HS-27A (cell line): ENCODE results near the gene ZNF619.
A peak's percentile ranks its signal among the peaks of the same experiment; 100 is the strongest.

ENCODE experiments used
- DNase-seq: peaks from one replicate; pipeline ENCODE4 v3.0.0-alpha.2; 2012; ENCODE audit warnings: low read depth, missing footprints

ZNF619 gene

DNA sequence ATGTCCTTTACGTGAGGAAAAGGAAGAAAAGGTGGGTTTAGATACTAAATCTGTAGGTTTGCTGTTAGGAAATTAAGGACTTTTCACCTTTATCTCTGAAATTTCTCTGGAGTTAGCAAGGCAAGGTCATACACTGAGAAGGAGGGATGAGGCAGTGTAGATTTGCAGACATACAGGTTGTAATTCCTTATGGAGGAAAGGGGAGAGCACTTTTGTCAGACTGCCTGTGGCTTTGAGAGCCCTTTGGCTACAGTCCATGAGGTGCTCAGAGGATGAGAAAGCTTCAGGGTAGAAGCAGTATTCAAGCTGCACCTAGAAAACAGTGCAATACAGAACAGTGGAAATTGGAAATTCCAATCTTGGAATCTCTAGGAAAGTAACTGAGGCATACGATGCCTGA is 11.5 kb upstream of the ZNF619 start:
- DNase-seq = no peak

DNA sequence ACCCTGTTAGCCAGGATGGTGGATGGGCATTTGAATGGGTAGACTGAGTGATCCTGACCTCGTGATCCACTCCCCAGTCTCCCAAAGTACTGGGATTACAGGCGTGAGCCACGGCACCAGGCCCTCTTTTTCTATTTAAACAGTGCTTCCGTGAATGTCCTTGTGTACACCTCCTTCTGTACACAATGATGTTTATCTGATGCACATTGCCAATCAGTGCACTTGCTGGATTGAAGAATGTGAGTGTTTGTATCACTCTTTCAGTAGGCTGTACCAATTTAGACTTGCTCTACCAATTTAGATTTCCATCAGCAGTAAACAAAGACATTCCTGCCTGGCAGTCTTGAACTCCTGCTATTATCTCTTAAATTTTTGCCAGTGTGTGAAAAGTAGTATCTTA is 8.9 kb upstream of the ZNF619 start:
- no peak for DNase-seq

DNA sequence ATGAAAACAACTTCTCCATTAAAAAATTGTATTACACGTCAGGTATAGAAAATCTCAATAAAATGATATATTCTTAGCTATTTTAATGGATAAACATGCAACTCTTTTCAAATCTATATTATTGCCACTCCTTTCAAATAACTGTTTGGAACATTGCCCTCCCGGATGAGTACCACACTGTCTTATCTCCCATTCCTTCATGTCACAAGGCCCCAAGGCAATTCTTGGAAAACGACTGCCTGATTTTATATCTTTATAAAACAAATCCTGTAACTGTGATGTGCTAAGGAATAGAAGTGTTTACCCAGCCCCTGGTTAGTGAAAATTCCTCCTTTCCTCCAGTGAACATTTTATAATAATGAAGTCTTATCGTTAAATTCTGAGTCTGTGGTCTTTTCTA is 6.2 kb upstream of the ZNF619 start:
- no peak for DNase-seq

DNA sequence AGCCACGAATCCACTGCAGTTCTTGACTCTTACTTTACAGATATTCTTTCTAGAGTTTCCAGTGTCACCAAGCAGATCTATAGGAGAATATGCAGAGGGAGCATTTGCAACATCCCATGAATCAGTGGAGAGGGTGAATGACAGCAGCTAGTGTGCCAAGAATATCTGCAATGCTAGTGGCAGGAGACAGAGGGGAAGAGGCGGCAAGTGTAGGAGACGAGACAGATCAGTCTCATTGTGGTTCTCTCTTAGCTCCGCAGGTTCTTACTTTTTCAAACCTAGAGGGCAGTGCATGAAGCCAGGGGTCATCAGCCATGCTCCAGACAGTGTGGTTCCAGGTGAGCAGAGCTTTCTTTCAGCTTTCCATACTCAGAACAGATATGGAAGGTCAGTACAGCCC is 744 bp downstream of the ZNF619 start:
- DNase-seq = no peak

DNA sequence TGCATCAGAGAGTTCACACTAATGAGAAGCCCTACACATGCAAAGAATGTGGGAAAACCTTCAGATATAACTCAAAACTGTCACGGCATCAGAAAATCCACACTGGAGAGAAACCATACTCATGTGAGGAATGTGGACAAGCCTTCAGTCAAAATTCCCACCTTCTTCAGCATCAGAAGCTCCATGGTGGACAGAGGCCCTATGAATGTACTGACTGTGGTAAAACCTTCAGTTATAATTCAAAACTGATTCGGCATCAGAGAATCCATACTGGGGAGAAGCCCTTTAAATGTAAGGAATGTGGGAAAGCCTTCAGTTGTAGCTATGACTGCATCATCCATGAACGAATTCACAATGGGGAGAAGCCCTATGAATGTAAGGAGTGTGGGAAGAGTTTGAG is 10.2 kb downstream of the ZNF619 start:
- DNase-seq = no peak

DNA sequence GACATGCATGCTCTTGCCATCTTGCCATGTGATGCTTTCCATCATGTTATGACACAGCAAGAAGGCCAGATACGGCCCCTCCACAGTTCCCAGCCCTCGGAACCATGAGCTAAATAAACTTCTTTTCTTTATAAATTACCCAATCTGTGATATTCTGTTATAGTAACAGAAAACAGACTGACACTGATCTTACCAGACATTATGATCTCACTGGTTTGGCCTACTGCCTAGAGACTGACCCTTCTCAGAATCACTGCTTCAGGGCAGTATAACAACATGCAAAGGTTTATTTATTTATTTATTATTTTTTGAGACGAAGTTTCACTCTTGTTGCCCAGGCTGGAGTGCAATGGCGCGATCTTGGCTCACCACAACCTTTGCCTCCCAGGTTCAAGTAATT is 14.0 kb downstream of the ZNF619 start:
- no peak for DNase-seq

DNA sequence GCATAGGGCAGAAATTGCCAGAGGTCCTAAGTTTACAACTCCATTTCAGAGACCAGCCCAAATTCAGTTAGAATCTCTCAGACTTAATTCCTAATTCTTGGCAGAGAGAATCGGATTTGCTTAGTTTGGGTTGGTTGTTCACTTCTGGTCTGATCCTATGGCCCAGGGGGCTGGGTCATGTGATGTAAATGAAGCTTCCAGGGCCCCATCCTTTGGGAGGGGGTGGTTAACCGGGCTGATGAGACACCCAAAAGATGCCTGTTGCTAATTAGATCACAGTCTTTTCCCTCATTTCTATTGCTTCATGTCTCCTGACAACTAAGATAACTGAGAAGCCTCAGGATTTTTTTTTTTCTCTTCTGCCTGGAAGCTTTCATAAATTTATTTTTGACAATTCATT is 17.8 kb downstream of the ZNF619 start:
- DNase-seq = no peak

DNA sequence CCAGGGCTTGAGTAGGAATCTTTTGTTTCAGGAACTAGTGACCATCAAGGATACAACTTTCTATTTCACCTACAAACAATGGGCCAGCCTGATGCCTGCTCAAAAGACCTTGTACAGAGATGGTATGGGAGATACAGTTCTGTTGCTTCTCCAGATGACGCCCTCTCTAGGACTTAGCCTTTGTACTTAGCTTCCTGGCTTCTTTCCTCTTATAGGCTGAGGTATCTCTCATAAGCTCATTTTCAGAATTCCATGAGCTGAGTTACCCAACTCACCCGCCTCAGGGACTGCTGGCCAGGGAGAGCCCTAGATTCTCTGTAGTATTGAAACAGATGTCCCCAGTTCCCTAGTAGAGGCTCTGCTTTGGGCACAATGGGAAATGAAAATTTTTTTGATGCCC is 20.4 kb downstream of the ZNF619 start:
- no peak for DNase-seq

DNA sequence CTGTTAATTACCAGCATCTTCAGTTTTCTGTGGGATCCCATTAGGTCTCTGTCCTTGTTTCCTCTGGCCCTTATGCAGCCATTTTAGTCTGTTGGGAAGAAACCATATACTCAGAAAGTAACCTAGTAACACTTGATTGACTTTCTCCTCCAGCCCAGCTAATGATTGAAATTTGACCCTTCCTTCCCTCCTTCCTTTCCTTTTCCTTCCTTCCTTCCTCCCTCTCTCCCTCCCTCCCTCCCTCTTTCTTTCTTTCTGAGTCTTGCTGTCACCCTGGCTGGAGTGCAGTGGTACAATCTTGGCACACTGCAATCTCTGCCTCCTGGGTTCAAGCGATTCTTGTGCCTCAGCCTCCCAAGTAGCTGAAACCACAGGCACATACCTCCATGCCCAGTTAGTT is 23.0 kb downstream of the ZNF619 start:
- DNase-seq = no peak

DNA sequence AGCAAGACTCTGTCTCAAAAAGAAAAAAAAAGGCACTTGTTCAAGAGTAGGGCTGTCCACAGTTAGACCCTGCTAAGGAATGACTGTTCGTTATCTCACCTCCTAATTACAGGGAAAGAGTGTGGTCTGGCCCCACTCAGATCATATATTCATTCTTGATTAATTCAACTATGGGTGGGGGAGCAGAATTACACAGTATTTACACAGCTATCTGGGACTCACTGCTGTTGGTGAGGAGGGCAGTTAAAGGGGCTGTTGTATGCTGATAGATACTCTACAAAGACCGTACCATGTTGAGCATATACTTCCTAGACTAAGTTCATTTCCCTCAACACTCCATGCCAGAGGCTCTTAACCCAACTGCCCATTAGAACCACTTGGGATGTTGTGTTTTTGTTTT is 25.1 kb downstream of the ZNF619 start:
- no peak for DNase-seq

DNA sequence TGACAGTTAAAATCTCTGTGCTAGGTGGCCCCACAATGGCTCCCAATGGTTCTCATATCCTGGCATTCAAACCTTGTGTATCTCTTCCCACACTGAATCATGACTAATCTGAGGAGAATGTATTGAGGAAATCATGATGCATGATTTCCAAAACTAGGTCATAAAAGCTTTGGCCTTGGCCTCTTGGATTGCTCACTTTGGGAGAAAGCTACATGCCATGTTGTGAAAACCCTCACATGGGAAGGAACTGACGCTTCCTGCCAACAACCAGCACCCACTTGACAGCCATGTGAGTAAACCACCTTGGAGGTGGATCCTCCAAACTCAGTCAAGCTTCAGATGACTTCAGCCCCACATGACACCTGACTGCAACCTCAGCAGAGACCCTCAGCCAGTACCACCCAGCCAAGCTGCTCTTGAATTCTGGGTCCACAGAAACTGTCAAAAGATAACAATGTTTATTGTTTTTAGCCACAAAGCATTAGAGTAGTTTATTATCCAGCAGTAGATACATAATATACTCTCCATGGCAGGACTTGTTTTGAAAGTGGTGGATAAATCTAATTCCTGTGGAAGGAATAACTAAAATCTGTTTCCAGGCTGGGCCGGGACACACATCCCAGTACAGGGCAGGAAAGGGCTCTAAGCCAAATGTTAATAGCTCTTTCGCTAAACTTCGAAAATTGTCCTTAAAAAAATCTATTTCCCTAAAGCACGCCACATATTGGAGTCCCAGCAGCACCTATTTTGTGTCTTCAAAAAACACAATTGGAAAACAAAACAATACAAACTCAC is 27.9 kb downstream of the ZNF619 start:
- DNase-seq = peak; percentile 95

DNA sequence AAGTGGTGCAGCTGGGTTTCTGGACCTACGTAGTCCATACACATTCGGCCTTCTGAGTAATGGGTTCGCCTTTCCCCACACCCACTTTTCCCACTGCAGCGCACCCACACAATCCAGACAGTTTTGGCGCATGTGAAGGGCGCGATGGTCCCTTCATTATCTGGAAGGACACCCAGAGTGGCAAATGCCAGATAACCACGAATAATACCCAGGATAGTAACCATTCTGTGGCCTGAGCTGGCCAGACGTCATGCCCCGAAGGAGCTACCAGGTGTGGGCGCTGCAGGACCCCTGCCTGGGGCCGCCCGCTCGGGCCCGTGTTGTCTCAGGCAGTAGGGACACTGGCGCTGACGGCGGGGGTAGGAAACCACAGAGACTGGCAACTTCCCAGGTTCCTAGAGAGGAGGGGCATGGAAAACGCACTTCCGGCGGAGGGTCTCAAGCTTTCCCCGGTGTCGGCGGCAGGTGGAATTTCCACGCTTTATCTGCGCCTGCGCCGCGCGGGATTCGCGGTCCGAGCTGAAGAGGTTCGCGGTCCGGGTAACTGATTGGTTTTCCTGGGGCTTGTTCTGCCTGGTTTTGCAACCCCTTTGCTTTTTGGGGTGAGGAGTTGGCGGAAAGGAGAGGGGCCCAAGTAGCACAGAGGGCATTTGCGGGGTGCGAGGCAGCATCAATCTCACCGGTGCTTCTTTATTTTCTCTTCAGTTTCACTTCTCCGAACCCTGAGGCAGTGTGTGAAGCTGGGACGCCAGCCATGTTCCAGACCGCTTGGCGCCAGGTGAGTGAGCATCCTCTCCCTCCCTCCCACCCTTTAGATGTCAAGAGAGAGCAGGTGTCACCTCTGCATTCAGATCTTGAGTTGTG is 28.9 kb downstream of the ZNF619 start, which contains the start of gene ZNF620:
Gene ZNF620 (plus strand): TSS at position 441 of the 864 bp plus-strand sequence. CDS start 314 bp downstream, at position 755.
- peak; percentile 30 for DNase-seq

DNA sequence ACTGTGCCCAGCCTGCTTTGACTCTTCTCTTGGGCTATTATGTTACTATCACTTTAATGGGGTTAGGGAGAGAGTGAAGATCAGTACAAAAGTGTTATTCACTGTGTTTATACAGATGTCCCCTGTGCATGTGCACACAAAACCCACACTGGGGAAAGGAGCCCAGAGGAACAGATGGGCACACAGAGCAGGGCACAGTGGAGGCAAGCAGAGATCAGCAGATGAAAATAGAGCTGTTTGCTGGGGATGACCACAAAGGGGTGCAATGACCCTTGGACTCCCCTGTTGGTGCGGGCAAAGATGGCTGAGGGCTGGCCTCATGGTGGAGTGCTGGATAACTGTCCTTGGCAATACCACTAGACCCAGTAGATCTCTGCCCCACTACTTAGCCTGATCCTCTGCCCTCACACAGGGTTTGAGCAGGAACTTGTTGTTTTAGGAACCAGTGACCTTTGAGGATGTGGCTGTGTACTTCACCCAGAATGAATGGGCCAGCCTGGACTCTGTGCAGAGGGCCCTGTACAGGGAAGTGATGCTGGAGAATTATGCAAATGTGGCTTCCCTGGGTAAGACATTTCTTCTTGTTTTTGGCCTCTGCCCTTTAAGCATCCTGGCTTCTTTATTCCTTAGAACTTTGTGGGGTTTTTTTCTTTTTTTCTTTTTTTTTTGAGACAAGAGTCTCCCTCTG is 34.3 kb downstream of the ZNF619 start:
- no peak for DNase-seq

DNA sequence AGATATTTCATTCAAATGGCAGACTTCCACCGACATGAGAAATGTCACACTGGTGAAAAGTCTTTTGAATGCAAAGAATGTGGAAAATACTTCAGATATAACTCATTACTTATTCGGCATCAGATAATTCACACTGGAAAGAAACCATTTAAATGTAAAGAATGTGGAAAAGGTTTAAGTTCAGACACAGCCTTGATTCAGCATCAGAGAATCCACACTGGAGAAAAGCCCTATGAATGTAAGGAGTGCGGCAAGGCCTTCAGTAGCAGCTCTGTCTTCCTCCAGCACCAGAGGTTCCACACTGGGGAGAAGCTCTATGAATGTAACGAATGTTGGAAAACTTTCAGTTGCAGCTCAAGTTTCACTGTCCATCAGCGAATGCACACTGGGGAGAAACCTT is 39.3 kb downstream of the ZNF619 start:
- peak; percentile 88 for DNase-seq

DNA sequence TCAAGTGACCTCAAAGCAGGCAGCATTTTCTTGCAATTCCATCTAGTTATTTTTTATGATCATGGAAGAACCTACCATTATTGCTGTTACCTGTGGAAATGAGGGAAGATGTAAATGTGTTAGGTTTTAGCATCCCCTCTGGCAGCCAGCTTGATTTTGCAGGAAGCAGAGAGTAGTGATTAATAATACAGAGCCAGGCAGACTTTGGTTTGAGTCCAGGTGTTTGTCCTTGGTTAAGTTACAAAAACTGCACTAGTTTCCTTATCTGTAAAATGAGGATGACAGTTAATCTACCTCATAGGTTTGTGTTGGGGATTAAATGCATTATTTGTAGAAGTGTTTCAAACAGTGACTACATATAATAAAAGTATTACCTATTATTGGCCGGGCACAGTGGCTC is 41.1 kb downstream of the ZNF619 start:
- no peak for DNase-seq

DNA sequence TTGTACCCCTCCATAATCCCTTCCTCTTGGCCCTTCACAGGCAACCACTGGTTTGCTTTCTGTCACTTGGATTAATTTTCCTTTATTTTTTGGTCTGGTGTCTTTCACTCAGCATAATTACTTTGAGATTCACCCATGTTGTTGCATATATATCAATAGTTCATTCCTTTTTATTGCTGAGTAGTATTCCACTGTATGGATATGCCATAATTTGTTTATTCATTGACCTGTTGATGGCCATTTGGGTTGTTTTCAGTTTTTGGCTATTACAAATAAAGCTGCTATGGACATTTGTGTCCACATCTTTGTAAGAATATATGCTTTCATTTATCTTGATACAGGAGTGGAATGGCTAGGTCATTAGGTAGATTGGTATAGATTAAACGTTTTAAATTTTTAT is 41.9 kb downstream of the ZNF619 start:
- no peak for DNase-seq

DNA sequence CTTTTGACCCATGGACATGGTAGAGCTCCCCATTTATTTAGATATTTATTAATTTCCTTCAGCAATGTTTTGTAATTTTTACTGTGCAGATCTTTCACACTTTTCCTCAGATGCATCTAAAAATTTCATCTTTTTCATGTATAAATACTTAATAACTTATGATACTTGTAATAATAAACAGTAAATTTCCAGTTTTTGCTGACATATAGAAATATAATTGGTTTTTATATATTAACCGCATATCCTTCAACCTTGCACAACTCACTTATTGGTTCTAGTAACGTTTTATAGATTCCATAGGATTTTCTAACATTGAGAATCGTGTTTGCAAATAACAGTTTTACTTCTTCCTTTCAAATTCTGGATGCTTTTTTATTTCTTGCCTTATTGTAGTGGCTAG is 44.3 kb downstream of the ZNF619 start:
- no peak for DNase-seq

DNA sequence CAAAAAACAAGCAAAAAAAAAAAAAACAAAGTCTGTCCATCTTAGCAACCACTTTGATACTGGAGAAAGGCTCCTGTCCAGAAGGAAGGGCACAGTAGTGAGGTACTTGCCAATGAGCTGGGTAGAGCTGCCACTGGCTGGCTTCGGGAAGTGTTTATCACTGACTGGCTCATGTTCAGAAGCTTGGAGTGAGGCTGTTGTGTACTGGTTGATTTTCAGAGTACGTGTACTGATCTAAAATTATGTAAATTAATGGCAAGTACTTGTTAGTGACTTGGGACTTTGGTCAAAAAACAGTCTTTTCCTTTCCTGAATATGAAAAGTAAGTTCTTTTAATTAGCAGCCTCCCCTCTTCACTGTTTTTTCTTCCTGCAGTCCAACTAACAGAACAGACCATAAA is 46.9 kb downstream of the ZNF619 start:
- DNase-seq = no peak

DNA sequence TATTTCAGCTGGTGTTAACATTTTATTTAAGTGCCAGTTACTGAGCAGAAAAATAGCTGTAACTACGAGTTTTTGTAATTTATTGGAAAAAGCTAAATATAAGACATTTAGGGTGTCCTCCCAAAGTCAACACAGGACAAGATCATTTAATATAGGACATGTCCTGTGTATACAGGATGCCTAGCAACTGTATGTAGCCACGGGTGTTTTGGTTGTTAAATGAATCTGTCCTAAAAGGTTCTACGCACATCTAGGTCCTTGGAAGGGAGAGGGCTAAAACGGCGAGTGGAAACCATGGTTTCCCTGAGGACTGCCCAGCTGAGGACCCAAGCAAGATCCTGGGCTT is 47.3 kb downstream of the ZNF619 start:
- DNase-seq = no peak

DNA sequence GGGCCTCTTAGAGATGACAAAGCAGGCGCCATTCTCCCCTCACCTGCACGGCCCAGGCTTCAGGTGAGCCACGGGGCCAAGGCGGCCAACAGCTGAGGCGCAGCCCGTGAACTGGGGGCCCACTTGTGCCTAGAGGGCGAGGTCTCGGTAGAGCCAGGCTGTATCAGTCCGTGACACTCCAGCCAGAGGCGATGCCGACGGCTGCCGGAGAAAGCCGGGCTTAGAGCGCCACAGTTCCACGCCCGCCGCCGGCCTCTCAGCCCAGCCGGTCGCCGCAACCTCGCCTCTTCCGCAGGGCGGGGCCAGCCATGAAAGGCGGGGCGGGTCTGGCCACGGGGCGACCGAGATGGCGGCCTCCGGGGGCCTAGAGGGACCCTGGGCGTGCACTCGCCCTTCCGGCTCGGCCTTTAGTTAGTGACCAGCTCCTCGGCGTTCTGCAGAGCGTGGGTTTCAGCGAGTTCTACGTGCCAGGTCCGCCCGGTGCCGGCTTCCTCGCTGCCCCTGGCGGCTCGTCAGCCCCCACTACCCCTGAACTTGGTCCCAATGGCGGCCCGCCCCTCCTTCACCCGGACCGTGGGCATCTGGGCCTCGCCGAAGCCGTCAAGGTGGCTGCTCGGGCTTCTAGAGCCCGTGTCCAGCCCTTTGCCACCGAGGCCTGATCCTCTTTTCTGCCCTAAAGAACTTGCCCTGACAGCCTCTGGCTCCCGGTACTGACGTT is 47.8 kb downstream of the ZNF619 start, which contains the start of gene ZNF621:
Gene ZNF621 (plus strand): TSS at position 393 of the 718 bp plus-strand sequence. CDS start 881 bp downstream, outside the sequence.
- DNase-seq = peak; percentile 59

DNA sequence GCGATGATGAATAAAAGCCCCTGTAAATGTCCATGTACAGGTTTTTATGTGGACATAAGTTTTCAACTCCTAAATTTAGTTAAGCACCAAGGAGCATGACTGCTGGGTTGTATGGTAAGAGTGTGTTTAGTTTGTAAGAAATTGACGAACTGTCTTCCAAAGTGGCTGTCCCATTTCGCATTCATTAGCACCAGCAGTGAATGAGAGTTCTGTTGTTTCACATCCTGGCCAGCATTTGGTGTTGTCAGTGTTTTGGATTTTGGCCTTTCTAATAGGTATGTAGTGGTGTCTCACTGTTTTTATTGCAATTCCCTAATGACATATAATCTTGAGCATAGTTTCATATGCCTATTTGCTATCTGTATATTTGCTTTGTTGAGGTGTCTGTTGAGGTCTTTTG is 51.5 kb downstream of the ZNF619 start:
- no peak for DNase-seq

DNA sequence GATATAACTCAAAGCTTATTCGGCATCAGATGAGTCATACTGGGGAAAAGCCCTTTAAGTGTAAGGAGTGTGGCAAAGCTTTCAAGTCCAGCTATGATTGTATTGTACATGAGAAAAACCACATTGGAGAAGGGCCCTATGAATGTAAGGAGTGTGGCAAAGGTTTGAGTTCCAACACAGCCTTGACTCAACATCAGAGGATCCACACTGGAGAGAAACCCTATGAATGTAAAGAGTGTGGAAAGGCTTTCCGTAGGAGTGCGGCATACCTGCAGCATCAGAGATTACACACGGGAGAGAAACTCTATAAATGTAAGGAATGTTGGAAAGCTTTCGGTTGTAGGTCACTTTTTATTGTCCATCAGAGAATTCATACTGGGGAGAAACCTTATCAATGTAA is 55.3 kb downstream of the ZNF619 start:
- no peak for DNase-seq
